HAP-1 (cell line): ENCODE results near the gene PPM1E.

Source experiments
- DNase-seq, 2 experiments: peaks; one replicate each; pipeline ENCODE4 v3.0.0-alpha.2; 2016 to 2020; ENCODE audit warnings: low spot score in 2 of 2
- H3K27me3 ChIP-seq: fragments of 250-450 bp; sonication (Bioruptor Pico); 2 replicates; pipeline ENCODE4 v1.5.1; 2020; ENCODE audit warnings: low read depth, mild to moderate bottlenecking, moderate library complexity
- H3K36me3 ChIP-seq: fragments of 250-450 bp; sonication (Bioruptor Pico); replicated peaks from 2 replicates; pipeline ENCODE4 v1.5.1; 2020; ENCODE audit warnings: mild to moderate bottlenecking
- H3K4me1 ChIP-seq: fragments of 250-450 bp; sonication (Bioruptor Pico); 2 replicates; pipeline ENCODE4 v1.5.1; 2020; ENCODE audit warnings: mild to moderate bottlenecking
- H3K4me3 ChIP-seq: fragments of 250-450 bp; sonication (Bioruptor Pico); 2 replicates; pipeline ENCODE4 v1.5.1; 2020; ENCODE audit warnings: mild to moderate bottlenecking, moderate library complexity
- H3K9me3 ChIP-seq: fragments of 250-450 bp; sonication (Bioruptor Pico); 2 replicates; pipeline ENCODE4 v1.5.1; 2020; ENCODE audit warnings: mild to moderate bottlenecking, moderate library complexity
- in situ Hi-C: fragments of 300-500 bp; cut with MboI; formaldehyde crosslinking; loops from 3 replicates; pipeline ENCODE4 v1.14.3; 2020; ENCODE audit warnings: low sequenced_read_pairs, inconsistent platforms, mixed read lengths

Gene PPM1E

GRCh38 chr17:58960068-58960467 lies 204.4 kb downstream of the PPM1E start:
- Histone ChIP-seq H3K36me3 (no peaks in the 10 kb centered on the region), H3K9me3 (no peaks in the 10 kb centered on the region), H3K4me1 (peaks cover 18% of the 10 kb centered on the region), H3K4me3 (no peak overlapping the region), H3K27me3 (no peaks in the 10 kb centered on the region)
- in situ Hi-C loops, result no loop called here
- no peak for DNase-seq

DNA sequence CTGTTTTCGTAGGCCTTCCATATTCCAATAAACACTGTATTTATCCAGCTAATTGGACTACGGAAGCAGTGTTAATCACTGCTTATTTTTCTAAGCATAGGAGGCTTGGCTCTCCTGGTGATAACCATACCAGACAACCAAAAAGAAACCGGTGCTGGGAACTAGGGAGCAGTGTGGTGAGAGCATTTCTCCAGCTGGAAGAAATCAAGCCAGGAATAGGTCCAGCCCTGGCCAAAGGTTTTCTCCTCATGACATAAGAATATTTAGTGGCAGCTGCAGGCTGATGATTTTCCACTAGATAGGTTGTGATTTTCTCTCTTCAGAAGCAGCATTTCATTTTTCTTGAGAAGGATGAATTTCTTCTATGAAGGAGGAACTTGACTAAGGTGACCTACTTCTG lies 209.6 kb downstream of the PPM1E start:
- H3K4me1 ChIP-seq, result peaks cover 33% of the 10 kb centered on the region
- DNase-seq, result no peak
- no peaks in the 10 kb centered on the region for H3K9me3 ChIP-seq
- no peak overlapping the region for H3K4me3 ChIP-seq
- H3K36me3 ChIP-seq, result no peaks in the 10 kb centered on the region
- in situ Hi-C loops, result no loop called here
- no peaks in the 10 kb centered on the region for H3K27me3 ChIP-seq

DNA sequence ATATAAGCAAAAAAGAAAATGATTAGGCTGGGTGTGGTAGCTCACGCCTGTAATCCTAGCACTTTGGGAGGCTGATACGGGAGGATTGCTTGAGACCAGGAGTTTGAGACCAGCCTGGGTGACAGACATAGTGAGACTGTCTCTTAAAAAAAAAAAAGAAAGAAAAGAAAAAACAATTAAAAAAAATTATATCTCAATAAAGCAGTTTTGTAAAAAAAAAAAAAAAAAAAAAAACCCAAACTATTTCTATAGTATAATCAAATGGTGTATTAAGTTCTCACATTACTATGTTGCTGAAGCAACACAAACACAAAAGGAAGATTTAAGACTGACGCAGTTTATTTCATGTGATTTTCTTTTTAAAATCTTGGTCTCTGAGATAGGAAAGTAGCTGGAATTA lies 210.6 kb downstream of the PPM1E start:
- no peak for DNase-seq
- no peak overlapping the region for H3K4me3 ChIP-seq
- in situ Hi-C loops, result no loop called here
- H3K9me3 ChIP-seq, result no peaks in the 10 kb centered on the region
- H3K27me3 ChIP-seq, result no peaks in the 10 kb centered on the region
- peaks cover 38% of the 10 kb centered on the region for H3K4me1 ChIP-seq
- H3K36me3 ChIP-seq, result no peaks in the 10 kb centered on the region

- Histone ChIP-seq H3K9me3 (no peaks in the 10 kb centered on the region), H3K36me3 (no peaks in the 10 kb centered on the region), H3K4me3 (no peak overlapping the region), H3K4me1 (peaks cover 38% of the 10 kb centered on the region), H3K27me3 (no peaks in the 10 kb centered on the region)
- DNase-seq, result peak; percentile 37 to 80
- in situ Hi-C loops, result no loop called here
These were observed 212.9 kb downstream of the PPM1E start for GRCh38 chr17:58968426-58969061.

GRCh38 chr17:58969156-58969555 lies 213.5 kb downstream of the PPM1E start:
- H3K9me3 ChIP-seq, result no peaks in the 10 kb centered on the region
- in situ Hi-C loops, result no loop called here
- H3K36me3 ChIP-seq, result no peaks in the 10 kb centered on the region
- no peaks in the 10 kb centered on the region for H3K27me3 ChIP-seq
- no peak overlapping the region for H3K4me3 ChIP-seq
- DNase-seq, result no peak
- peaks cover 38% of the 10 kb centered on the region for H3K4me1 ChIP-seq

DNA sequence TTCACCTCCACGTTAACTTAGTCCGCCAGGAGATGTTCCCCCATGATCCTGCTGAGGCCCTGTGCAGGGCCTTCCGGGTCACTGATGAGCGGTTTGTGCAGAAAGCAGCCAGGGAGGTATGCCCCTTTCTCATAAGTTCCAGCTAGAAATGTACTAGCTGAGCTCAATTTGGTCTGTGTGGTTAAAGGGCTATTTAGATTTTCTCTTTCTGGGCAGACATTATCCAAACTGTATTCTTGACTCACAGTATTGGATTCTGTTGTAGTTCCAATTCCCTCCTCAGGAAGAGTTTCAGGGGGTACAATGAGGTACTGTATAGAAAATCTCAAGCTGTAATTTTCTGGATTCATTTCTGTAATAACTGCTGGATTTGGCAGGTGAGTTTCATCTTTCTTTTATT lies 214.0 kb downstream of the PPM1E start:
- Histone ChIP-seq H3K27me3 (no peaks in the 10 kb centered on the region), H3K9me3 (no peaks in the 10 kb centered on the region), H3K36me3 (no peaks in the 10 kb centered on the region), H3K4me3 (no peak overlapping the region), H3K4me1 (peaks cover 38% of the 10 kb centered on the region)
- in situ Hi-C loops, result no loop called here
- no peak for DNase-seq

DNA sequence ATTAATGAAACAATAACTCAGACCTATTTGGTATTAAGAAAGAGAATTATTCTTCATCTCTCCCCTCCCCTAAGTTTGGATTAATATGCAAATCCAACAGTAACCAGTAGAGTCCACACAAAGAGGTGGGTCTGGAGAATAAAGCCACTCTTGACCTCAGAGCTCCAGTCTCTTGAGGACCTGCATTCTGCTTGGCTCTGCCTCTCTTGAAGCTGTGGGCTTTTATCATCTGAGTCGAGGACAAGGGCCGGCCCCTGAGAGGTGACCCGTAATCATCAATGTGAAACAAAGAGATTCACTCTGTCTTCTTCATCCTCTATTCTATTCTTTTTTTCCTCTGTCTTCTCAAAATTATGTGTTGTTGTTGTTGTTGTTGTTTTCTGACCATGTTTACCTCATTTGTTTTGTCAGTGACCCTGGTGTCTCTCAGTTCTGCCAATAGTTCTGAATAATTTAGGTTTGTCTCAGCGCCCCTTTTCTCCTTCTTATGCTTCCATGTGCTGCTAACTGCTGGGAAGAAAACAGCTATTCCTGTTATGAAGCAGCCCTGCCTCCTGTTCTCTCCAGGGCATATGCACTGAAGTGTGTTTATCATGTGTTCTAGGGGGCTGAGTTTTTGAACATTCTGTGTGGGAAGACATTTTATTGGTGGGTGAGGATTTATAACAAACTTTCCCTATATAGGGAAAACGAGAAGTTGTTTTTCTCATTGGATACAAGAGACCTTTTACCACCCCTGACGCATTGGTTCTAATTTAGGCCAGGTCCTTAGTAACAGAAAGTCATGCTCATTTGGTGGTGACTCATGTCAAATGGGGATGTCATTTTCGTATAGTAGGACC lies 215.2 kb downstream of the PPM1E start:
- Histone ChIP-seq H3K36me3 (no peaks in the 10 kb centered on the region), H3K27me3 (no peaks in the 10 kb centered on the region), H3K4me3 (no peak overlapping the region), H3K9me3 (no peaks in the 10 kb centered on the region), H3K4me1 (peaks cover 32% of the 10 kb centered on the region)
- in situ Hi-C loops, result no loop called here
- no peak for DNase-seq

DNA sequence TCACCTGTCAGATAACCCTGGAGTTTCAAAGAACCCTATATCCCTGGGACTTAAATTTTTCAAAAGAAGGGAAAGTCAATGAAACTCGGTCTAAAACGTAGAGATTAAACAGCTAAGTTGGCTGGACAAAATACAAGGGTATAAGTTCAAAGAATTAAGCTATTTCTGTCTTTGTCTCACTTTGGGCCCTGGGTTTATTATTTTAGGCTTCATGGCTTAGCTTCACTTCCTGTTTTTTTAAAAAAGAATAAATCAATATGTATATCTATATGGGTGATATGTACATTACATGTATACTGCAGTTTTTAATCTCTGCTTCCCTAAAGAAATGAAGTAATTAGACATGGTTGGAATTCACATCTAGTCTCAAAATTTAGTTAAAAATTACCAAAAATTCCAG lies 218.7 kb downstream of the PPM1E start:
- DNase-seq, result no peak
- Histone ChIP-seq H3K9me3 (no peaks in the 10 kb centered on the region; the same call in 1 of the 2 replicates), H3K36me3 (no peaks in the 10 kb centered on the region), H3K4me3 (no peak overlapping the region), H3K27me3 (no peaks in the 10 kb centered on the region), H3K4me1 (peaks cover 8% of the 10 kb centered on the region)
- in situ Hi-C loops, result no loop called here

DNA sequence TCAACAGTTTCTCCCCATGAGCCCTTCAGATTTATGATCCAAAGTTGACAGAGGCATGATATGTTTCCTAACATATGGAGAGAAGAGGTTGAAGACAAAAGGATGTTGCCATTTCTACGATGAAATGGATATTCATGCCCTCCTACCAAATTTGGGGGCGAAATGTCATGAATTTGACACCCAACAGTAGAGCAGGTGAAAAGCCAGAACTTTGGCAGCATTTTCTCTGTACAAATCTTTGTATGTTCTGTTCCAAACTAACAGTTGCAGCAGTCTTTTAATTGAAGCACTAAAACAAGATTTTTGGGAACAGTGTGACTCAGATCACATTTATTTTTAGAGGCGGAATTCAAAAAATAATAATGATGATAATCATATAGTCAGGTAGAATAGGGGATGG lies 220.9 kb downstream of the PPM1E start:
- in situ Hi-C loops, result no loop called here
- no peak for DNase-seq
- no peaks in the 10 kb centered on the region for H3K4me1 ChIP-seq
- no peak overlapping the region for H3K4me3 ChIP-seq
- H3K9me3 ChIP-seq, result no peaks in the 10 kb centered on the region; the same call in 1 of the 2 replicates
- H3K36me3 ChIP-seq, result no peaks in the 10 kb centered on the region
- H3K27me3 ChIP-seq, result no peaks in the 10 kb centered on the region

DNA sequence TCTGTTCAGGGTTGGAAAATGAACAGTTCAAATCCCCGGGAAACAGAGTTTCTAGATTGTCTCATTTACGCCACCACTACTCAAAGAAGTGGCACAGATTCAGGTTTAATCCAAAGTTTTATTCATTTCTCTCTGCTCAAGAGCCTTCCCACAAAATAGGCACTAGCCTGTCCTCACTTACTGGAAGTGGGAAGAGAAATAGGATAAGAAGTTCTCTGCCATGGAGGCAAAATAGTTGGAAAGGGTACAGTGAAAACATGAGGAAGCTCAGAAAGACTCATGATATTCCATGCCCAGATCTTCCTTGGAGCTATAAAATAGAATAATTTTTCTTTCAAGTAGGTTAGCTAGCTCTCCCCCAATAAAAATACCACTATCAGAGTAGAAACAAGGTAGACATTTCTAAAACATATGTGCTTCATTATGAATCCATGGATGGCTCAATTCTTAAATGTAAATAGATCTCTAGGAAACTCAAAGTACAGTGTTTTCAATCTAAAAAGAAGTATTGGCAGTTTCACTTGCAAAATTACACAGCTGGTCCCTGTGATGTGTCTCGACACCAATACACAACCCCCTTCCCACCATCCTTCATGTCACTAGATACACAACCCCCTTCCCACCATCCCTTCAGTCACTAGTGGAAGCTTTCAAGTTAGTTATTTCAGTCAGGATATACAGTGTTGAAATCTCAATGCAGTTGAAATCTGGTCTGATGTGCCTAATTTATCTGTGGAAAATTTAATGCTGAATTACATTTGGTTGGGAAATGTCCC lies 225.2 kb downstream of the PPM1E start:
- in situ Hi-C loops, result no loop called here
- Histone ChIP-seq H3K4me1 (no peaks in the 10 kb centered on the region; the same call in 1 of the 2 replicates), H3K4me3 (no peak overlapping the region), H3K27me3 (no peaks in the 10 kb centered on the region), H3K36me3 (peaks cover 7% of the 10 kb centered on the region), H3K9me3 (no peaks in the 10 kb centered on the region; the same call in 1 of the 2 replicates)
- no peak for DNase-seq

DNA sequence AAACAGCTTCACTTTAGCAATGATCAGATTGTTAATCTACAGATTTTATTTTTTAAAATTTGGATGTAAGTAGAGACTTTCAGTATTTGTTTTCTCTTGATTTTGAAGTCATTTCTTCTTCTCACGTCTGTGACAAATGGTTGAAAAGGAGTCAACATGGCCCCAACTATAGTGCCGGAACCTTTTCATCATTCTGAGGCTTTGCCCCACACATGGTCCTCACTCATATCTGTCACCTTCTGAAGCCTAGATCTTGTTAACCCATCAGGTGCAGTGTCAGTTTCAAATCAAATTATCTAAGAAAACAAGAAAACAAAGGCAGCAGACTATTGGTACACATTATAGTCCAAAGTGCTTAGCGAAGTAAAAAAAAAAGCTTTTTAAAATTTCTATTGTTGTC lies 227.0 kb downstream of the PPM1E start:
- in situ Hi-C loops, result no loop called here
- no peak for DNase-seq
- Histone ChIP-seq H3K27me3 (no peaks in the 10 kb centered on the region), H3K4me1 (no peaks in the 10 kb centered on the region; the same call in 1 of the 2 replicates), H3K4me3 (no peak overlapping the region), H3K9me3 (no peaks in the 10 kb centered on the region), H3K36me3 (peaks cover 7% of the 10 kb centered on the region)

DNA sequence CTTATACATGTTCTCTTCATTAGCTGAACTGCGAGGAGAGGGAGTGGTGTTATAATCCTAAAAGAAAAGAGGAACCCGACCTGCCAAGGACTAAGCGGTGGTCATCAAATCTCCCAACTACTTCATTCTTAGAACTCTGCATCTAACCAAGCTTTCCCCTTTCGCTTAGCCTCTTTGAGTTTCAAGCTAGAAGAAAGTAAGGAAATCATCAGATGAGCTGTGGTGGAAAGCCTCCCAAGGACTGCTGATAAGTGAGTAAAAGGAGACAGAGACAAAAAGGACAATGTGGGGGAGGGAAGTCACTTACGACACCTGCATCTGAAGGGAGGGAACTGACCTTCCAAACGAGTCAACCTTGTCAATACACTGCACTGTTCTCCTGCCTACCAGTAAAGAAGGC lies 229.7 kb downstream of the PPM1E start:
- no peaks in the 10 kb centered on the region for H3K27me3 ChIP-seq
- H3K4me1 ChIP-seq, result no peaks in the 10 kb centered on the region; the same call in 1 of the 2 replicates
- H3K4me3 ChIP-seq, result no peak overlapping the region
- no peaks in the 10 kb centered on the region for H3K9me3 ChIP-seq
- no peak for DNase-seq
- H3K36me3 ChIP-seq, result peaks cover 7% of the 10 kb centered on the region
- in situ Hi-C loops, result no loop called here

- H3K4me3 ChIP-seq, result no peak overlapping the region
These were observed 230.3 kb downstream of the PPM1E start for GRCh38 chr17:58985971-58986370.

GRCh38 chr17:58989629-58990028 lies 234.0 kb downstream of the PPM1E start:
- no peak overlapping the region for H3K4me3 ChIP-seq
- no peaks in the 10 kb centered on the region for H3K27me3 ChIP-seq
- H3K36me3 ChIP-seq, result peaks cover 3% of the 10 kb centered on the region
- in situ Hi-C loops, result loop anchor here (5.0 to 10.0 kb wide), 2 partner anchors 272 to 395 kb away; no protein-coding TSS in a partner anchor
- no peaks in the 10 kb centered on the region for H3K9me3 ChIP-seq
- DNase-seq, result no peak
- no peaks in the 10 kb centered on the region for H3K4me1 ChIP-seq

More at GRCh38 chr17:58985971-58986370, 230.3 kb downstream of the PPM1E start:
- H3K27me3 ChIP-seq, result no peaks in the 10 kb centered on the region
- in situ Hi-C loops, result no loop called here
- peaks cover 7% of the 10 kb centered on the region for H3K36me3 ChIP-seq
- no peaks in the 10 kb centered on the region; the same call in 1 of the 2 replicates for H3K4me1 ChIP-seq
- H3K9me3 ChIP-seq, result no peaks in the 10 kb centered on the region
- DNase-seq, result no peak
